NCI-H446 treated with DMSO at 0.1 percent for 48 hours (cell line): Measurements from ENCODE around the gene DNM3.

Source experiments
- DNase-seq: peaks from one replicate; lab custom pipeline; 2025; lab: John Stamatoyannopoulos, UW

The DNM3 gene

DNA sequence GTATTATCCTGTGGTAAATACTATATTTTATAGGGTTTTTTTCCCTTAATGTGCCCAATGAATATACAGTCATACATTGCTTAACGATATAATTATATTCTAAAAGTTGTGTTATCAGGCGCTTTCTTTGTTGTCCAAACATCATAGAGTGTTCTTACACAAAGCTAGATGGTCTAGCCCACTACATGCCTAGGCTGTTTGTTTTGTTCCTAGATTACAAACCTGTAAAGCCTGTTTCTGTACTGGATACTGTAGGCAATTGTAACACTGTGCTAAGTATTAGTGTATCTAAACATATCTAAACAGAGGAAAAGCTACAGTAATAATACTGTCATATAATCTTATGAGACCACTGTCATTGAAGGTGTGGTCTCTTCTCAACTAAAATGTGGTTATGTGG lies 336.6 kb downstream of the DNM3 start:
- DNase-seq, result no peak

DNA sequence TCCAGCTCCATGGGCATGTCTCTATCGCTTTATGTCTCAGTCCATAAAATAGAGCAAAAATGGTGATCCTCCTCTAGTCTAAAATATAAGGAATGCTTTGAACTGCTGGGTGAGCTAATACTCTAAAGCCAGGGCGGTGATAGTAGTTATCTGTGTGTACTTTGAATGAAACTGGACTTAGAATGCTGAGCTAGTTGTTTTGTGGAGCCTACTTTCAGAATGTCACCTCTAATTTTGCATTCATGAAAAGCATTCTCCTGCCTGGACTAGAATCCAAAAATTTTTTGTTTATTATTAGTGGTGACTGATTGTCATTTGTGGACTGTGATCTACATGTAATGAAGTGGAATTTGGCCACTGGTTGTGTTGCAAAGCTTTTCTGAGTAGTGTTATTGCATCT lies 337.6 kb downstream of the DNM3 start:
- DNase-seq, result no peak

DNA sequence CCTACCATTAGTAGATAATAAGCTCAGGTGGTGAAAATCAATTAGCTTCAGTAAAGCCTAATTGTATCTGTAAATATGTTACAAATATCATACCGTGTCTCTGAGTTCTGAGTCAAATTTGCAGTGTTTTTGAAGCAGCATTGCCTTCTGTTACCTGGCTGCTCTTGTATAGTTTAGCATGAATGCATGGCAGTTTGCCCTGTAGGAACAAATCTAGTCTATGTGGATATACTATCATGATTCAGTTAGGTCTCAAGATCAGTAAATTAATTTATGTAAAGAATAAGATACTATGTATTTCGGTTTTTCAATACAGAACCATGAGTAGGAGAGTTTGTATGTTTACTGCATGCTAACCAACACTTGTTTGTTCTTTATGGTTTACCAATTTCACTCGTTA lies 338.6 kb downstream of the DNM3 start:
- DNase-seq, result no peak

DNA sequence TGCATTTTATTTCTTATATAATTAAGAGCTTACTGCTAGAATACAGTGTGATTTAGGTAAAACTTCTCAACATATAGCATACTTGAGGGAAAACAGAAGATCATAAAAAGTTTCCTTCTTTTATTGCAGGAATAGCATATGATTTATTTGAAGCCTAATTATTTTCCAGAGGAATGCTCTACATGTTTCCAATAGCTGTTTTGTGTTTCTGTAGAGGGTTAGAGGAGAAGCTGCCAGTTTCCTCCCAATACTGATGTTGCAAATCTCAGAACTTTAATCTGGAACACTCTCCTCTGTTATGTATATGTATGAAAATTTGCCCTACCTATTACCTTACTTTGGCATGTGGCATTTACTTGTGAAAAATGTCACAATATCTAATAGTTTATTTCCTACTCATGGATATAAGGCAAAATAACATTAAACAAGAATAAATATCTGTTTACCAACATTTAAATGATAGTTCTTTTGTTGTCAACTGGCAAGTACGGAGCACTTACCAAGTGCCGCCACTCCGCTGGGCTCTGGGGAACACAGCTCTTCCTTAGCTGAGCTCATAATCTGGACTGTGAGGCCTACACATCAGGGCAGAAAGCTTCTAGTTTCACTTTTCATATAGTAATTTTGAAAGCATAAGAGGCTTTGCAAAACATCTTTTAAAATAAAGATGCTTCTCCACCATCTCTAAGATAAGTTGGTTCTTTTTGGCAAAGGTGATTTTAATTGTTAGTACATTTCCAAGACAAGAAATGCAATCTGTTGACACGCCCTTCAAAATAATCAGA lies 339.4 kb downstream of the DNM3 start:
- DNase-seq, result no peak

DNA sequence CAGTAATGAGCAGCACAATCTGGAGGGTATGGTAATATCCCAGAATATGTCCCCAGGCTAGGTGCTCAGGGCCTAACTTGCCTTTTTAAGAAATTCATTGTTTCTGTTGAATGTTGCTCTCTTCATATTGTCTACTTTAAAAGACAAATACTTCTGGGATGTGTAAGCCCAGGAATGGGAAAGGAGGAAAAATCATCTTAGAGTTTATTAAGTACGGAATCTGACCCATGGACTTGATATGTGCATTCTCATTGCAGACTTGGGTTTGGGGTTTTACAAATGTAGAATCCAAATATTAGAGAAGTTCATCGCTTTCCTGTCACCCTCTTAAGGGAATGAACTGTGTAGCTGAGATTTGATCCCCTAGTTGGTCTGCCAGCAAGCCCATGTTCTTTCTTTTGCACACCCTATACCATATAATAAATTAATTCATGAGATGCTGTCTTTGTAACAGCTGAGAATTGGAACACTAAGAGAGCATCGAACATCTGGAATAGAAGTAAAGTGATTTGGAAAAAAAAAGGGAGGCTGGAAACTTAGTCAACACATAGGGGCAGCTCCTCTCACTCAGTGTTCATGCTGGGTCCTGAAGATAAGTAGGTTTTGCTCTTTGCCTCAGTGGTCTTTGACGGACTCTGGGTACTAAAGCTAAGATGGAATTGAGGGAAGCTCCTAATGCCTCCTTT lies 343.4 kb downstream of the DNM3 start:
- DNase-seq, result no peak

DNA sequence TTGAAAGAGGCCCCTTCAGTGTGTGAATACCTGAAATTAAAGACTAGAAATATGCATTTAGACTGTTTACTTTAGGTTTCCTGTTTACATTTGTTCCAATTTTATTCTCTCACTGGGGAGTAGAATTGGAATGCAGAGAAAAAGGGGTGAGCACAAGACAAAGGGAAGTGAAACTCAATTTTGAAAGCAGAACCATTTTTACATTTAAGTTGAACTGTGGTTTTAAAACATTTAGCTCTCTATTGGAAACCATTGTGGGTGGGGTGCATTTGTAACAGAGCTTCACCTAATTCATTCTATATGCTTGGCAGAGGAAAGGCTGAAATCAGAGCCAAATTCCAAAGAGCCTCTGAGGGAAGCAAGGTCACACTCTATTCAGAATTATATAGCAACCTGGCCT lies 343.9 kb downstream of the DNM3 start:
- no peak for DNase-seq

DNA sequence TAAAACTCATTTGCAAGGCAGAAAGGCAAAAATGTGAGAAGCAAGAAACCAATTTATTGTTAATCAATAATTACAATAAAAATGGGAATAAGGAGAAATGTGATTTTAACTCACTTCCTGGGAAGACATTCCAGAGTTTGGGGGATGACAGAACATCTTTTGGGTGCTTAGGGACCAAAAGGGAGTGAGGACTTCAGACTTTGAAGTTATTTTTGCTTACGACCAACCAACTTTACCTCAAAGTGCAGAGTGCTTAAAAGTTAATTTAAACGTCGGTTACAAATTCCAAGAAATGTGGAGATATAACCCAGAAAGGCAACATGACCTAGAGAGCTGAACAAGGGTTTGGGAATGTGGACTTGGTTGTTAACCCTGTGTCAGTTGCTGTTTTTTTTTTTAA lies 344.7 kb downstream of the DNM3 start:
- no peak for DNase-seq

DNA sequence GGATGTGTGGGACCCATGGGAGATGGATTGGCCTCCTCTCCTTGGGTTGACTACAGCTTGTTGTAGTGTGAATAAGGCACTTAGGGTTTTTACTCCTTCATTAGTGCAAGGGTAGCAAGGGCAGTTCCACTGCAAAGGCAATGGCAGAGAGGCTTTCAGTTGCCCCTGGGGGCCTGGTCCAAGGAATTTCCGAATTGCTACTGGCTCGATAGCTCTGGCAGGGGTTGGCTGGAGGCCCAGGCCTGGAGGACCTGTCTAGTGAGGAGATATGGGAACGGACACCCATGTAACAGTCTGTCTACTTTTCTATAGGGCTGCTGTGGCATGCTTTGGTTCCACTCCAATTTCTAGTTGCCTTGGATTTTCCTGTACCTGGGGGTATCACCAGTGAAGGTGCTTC lies 360.3 kb downstream of the DNM3 start:
- DNase-seq, result no peak

DNA sequence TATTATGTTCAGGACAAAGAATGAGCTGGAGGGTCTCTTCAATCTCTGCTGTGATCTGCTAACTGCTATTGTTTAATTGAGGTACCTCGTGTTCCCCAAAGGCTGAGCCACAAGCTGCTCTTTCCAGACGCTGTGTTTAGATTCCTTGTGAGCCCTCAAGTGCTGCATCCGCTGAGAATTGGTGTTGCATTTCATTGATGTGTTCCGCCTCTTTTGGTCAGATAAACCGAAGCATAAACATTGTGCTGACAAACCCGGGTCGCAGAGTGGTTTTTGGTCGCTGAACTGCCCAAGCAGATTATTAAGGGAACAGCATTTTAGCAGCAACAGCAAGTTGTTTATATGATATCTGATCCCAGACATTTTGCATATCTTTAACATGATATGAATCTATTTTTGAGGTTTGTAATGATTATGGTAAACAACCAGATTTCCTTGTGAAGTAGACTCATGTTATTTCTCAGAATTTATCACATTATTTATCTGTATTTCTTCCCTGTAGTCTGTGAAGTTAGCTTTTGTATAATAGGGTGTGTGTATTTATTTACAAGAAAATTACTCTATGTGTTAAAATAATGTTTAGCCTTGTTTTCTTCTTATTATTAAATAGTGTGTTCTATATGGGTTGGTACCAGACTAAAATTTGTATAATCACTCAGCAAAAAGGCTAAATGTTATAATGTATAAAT lies 362.0 kb downstream of the DNM3 start:
- DNase-seq, result no peak

DNA sequence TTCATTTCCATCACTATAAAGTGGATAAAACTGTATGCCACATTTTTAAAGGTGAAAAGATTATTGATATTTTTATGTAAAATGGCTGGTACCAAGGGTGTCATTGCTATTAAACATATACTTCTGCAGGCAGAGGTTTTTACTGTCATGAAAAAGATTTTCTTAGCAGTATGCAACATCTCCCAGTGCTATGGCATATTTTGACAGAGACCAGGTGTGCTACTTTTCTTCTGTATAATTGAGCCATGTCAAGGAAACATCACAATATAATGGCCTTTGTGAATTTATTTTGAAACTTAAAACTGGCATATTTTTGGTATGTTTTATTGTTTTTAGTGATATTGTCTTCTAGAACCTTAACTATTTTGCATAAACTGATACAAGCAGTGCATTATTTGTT lies 362.6 kb downstream of the DNM3 start:
- DNase-seq, result no peak

DNA sequence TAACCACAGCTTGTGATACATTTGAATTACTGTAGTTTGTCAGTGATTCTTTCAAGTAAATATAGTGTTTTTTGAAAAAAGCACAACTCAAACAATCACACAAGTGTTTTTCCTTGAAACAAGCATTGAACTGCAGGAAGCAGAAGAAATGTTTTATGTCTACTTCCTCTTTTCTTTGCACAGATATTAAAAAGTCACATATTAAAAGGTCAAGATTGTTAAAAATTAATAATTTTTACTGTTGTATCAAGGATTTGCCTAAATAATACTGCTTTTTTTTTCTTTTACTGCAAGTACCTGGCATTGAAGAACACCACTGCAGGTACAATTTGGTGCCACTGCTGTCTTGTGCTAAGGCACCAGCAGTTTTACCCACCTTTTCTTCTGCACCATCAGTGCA lies 365.0 kb downstream of the DNM3 start:
- no peak for DNase-seq

DNA sequence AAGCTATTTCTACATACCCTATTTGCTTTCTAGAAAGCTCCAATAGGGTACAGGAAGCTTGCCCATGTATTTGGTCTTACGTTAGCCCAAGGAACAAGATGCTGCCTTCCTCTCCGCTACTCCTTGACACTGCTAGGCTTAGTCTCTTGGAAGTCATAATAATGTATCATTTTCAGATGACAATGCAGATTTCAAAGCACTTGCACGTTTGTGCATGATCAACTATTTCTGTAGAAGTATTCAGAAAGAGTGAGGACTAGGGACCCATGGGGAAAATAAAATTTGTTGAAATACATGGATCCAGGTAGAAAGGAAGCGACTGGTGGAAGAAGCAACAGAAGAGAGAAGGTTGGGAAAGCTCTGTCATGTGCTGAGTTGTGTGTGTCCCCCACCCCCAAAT lies 367.3 kb downstream of the DNM3 start:
- no peak for DNase-seq

DNA sequence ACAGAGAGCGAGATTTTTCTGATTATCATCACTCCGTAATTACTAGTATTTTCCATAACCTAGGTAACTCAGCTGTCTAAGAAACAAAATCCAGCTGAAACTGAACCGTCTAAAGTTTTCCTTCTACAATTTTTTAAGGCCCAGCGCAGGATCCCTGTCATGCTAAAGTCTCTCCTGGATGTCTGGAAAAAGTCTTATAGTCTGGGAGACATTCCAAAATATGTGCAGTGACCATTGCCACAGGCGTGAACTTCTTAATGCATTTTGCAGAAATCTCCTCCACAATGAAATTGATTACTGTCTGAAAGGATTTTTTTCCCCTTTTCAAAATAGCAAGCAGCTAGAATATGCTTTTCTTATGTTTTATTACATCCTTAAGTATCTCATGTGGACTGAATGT lies 369.9 kb downstream of the DNM3 start:
- no peak for DNase-seq

DNA sequence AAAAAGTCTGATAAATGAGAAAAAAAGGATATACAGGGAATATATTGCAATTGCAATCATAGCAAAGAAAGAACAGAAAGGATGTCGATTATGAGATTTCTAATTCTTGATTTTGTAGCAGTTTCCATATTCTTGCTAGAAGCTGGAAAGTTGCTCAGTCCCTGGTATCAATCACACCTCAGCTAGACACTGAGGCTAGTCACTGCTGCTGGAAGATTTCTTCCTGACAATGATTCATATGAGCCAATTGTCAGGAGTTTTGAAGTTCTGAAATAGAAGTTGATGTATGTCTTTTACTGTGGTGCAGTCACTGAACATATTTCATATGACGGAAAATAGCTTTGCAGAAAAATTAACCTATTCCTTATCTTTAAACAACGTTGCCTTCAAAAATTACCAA lies 370.8 kb downstream of the DNM3 start:
- no peak for DNase-seq

DNA sequence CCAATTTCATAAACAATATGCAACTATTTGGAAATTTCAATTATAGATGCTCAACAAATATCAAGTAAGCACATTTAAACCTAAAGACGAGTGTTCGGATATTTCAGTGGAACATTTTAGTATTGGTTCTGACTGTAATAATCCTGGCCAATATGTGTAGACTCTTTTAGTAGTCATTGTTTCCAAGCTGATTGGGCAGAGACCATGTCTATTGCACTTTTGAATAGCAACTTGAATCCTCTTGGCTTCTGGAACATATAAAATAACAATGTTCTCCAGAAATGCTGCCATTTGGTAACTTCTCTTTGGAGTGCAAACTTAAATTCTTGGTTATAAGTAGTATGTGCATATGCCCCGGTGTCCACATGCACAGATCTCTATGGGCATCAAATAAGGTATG lies 373.7 kb downstream of the DNM3 start:
- no peak for DNase-seq

DNA sequence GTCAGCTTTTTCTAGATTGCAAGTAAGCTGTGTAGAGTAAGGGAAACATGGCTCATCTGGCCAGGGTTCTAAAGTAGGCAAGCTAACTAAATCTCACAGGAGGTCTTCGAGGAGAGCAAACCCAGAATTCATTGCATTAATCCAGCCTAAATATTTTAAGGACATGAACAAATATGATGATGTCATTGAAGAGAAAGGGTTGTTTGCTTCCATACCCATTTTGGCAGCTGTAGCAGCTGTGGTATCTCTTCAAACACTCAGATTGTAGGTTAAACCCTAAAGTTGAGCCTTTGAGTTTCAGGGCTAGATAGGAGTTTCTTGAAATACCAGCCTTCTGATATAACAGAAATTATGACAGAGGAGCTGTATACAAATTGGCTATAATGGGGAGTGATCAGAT lies 378.7 kb downstream of the DNM3 start:
- no peak for DNase-seq

DNA sequence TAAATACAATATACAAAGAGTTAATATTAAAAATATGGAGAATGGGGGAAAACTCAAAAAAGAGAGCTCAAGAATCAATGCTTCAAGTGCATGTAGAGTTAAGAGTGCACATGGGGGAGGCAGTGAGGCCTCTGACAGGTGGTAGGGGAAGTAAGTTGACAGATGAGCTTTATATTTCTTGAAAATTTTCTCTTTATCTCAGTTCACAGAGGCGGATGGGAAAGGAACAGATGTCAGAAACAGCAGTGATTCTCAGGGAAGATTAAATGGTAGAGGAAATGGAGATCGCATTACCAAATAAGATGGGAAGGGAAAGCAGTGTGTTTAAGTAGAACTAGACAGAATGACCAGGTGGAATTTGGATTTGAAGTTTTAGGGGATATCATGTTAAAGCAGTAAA lies 379.1 kb downstream of the DNM3 start:
- no peak for DNase-seq

DNA sequence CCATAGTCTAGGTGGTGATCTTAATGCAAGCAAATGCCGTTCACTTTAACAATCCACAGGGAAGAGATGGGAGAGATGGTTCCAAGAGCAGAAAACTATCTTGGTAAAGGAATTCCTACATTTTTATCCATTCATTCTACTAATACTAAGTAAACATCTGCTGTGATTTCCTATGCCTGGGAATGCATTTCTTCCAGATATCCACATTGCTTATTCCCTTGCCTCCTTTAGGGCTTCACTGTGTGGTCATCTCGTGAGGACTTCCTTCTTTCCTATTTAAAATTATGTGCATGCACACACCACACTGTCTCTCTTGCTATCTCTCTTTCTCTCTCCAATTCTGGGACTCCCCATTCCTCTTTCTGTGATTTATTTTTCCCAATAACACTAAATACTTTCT lies 380.1 kb downstream of the DNM3 start:
- DNase-seq, result no peak

DNA sequence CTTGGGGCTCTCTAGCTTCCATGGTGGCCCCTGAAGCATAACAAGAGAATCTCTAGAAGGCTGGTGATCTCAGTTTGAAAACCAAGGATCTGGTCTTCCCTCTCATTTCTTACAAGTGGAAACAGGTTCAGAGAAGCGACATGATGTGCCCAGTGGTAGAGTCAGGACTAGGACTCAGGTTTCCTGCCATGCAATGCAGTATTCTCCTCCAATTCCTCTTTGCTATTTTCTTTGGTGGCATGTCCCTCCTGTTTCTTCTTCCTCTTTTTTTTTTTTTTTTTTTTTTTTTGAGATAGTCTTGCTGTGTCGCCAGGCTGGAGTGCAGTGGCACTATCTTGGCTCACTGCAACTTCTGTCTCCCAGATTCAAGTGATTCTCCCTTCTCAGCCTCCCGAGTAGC lies 383.6 kb downstream of the DNM3 start:
- DNase-seq, result no peak

DNA sequence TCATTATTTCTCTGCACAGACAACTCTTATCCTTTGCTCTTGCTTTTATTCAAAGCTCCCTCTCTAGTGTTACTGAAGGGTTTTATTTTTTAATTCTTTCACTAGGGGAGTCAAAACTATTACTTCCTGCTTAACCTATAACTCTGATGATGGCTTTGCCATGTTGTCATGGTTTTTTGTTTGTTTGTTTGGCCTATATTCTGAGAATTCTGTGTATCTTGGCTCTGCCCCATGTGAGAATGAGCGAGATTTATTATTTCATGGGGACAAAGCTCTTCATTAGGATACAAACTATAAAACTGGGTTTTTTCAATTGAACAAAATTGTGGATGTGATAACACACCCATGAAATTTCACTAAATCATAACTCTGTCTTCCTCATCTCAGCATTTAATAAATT lies 388.6 kb downstream of the DNM3 start:
- no peak for DNase-seq

DNA sequence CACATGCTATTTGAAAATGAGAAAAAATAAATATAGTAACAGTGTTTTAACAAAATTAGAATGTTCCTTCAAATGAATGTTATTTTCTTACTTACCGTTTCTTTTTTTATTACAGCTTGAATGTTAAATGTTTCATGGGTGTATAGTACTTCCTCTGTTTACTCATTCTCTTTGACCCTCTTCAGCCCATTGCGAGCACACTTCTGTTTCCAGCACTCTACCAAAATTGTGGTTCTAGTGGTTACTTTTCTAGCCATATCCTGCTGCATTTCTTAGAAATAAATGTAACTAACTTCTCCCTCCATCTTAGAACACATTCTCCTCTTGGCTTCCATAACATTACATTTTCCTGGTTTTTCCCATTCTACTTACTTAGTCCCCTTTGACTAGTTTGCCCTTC lies 389.2 kb downstream of the DNM3 start:
- no peak for DNase-seq

DNA sequence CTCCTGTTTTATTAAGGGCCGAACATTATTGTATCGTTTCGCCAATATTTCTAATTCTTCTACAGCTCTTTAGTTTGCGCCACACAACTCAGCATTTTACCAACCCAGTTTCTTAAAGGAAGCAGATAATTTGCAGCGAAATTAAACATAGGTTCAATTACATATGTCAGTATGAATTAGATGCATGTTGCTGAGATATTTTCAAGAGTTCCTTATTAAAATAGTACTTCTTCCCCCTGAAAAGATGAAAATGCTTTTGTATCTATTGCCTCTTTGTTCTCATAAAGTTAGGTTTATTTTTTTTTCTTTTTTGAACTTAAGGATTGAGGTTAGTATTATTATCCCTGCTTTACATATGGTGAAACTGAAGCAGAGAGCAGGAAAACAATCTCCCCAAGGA lies 395.7 kb downstream of the DNM3 start:
- DNase-seq, result no peak

DNA sequence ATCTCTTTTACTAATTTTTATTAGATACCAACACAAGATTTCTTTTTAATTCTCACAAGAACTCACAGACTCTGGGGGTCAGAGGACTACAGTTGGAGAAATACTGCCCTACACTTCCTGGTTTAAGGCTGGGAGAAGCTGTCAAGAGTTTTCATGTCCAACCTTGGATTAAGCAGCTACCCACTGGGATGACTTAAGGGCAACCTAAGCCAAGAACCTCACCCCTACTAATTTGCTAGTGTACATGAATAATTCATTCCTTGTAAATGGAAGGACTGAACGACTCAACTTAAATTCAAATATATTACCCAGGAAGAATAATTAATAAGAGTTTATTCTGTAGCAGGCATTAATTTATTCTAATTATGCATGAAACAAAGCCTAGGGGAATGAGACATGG lies 396.9 kb downstream of the DNM3 start:
- no peak for DNase-seq
